ENCODE data around the gene COASY.

DNA sequence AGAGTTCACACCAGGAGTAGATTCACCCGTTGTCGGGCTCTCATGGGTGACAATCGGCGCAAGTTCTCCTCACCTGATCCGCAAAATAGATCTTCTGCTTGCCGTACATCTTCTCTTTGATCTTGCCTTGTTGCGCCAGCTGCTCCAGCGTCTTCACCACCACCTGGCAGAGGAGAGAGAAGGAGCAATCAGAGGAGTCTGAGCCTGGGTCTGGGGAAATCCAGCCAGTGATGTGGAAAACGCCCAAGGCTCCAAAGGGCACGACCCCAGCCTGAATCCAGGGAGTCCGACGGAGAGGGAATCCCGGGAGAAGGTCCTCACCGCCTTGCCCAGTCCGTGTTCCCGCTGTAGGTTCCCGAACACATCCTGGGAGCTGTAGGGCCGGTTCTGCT is 15.2 kb downstream of the COASY start:
- TF ChIP-seq, protein P1, sequence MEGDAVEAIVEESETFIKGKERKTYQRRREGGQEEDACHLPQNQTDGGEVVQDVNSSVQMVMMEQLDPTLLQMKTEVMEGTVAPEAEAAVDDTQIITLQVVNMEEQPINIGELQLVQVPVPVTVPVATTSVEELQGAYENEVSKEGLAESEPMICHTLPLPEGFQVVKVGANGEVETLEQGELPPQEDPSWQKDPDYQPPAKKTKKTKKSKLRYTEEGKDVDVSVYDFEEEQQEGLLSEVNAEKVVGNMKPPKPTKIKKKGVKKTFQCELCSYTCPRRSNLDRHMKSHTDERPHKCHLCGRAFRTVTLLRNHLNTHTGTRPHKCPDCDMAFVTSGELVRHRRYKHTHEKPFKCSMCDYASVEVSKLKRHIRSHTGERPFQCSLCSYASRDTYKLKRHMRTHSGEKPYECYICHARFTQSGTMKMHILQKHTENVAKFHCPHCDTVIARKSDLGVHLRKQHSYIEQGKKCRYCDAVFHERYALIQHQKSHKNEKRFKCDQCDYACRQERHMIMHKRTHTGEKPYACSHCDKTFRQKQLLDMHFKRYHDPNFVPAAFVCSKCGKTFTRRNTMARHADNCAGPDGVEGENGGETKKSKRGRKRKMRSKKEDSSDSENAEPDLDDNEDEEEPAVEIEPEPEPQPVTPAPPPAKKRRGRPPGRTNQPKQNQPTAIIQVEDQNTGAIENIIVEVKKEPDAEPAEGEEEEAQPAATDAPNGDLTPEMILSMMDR (conservative IDR thresholded peaks at IDR 0.05 in 1 of 2, IDR thresholded peaks at IDR 0.05 in 1 of 2; ENCODE audit: extremely low read depth in 1 of 2, insufficient read depth in 1 of 2, low read depth in 1 of 2, low read length in 2 of 2) = no peak
- no peak for TF ChIP-seq EZH2 (IDR thresholded peaks at IDR 0.05; ENCODE audit: borderline replicate concordance, low read length)

Data from mammary epithelial cell (primary cell).